HL-60 (cell line): ENCODE data around the gene PTPRD.

ENCODE experiments used
- GABPA ChIP-seq: IDR thresholded peaks from 2 replicates; pipeline ENCODE4 v1.6.1; 2012; ENCODE audit warnings: low read depth
- POLR2AphosphoS5 ChIP-seq: IDR thresholded peaks from 2 replicates; pipeline ENCODE4 v1.6.1; 2012; ENCODE audit warnings: low read depth
- SPI1 ChIP-seq: IDR thresholded peaks from 2 replicates; pipeline ENCODE4 v1.6.1; 2012; ENCODE audit warnings: low read depth, mild to moderate bottlenecking, borderline replicate concordance
- TF ChIP-seq, protein P1 (sequence below): IDR thresholded peaks from one replicate; pipeline ENCODE4 v1.5.1; 2011; ENCODE audit warnings: low read length, control low read depth, inconsistent platforms; ENCODE audit not compliant: insufficient read depth
- TF ChIP-seq, protein P2 (sequence below): IDR thresholded peaks from 2 replicates; pipeline ENCODE4 v1.6.1; 2012; ENCODE audit warnings: low read depth; ENCODE audit not compliant: insufficient replicate concordance

DNA sequence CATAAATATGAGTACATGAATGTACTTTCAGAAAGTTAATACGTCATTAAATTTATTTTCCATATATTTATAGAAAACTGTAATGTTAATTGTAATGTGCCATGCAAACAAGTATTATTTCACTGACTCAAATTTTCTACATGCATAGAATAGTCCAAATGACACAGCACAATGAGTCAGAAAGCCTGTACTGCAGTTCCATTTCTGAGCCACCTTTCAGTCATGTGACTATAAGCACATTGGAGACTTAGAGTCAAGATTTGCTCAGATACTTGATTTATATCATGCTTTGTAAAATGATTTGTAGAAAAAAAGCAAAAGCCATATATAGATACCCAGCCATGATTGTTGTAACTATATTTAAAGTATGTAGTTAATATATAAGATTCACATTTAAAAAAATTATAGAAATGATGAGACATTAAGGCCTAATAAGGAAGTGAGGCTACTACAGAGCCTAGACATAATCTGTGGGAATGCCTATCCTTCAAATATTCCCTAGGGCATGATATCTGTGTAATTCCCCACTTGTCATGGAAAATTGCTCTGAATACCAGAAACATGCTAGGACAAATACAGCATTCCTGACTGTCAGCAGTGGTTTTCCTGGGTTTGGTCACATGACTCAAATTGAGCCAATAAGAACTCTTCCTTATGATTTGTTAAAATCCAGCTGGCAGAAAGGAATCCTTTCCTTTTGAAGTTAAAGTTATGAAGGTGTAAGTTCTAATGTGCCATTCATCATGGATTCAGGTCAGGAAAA is 50.0 kb downstream of the PTPRD start:
- TF ChIP-seq, protein P1, sequence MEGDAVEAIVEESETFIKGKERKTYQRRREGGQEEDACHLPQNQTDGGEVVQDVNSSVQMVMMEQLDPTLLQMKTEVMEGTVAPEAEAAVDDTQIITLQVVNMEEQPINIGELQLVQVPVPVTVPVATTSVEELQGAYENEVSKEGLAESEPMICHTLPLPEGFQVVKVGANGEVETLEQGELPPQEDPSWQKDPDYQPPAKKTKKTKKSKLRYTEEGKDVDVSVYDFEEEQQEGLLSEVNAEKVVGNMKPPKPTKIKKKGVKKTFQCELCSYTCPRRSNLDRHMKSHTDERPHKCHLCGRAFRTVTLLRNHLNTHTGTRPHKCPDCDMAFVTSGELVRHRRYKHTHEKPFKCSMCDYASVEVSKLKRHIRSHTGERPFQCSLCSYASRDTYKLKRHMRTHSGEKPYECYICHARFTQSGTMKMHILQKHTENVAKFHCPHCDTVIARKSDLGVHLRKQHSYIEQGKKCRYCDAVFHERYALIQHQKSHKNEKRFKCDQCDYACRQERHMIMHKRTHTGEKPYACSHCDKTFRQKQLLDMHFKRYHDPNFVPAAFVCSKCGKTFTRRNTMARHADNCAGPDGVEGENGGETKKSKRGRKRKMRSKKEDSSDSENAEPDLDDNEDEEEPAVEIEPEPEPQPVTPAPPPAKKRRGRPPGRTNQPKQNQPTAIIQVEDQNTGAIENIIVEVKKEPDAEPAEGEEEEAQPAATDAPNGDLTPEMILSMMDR, result no peak
- TF ChIP-seq, protein P2, sequence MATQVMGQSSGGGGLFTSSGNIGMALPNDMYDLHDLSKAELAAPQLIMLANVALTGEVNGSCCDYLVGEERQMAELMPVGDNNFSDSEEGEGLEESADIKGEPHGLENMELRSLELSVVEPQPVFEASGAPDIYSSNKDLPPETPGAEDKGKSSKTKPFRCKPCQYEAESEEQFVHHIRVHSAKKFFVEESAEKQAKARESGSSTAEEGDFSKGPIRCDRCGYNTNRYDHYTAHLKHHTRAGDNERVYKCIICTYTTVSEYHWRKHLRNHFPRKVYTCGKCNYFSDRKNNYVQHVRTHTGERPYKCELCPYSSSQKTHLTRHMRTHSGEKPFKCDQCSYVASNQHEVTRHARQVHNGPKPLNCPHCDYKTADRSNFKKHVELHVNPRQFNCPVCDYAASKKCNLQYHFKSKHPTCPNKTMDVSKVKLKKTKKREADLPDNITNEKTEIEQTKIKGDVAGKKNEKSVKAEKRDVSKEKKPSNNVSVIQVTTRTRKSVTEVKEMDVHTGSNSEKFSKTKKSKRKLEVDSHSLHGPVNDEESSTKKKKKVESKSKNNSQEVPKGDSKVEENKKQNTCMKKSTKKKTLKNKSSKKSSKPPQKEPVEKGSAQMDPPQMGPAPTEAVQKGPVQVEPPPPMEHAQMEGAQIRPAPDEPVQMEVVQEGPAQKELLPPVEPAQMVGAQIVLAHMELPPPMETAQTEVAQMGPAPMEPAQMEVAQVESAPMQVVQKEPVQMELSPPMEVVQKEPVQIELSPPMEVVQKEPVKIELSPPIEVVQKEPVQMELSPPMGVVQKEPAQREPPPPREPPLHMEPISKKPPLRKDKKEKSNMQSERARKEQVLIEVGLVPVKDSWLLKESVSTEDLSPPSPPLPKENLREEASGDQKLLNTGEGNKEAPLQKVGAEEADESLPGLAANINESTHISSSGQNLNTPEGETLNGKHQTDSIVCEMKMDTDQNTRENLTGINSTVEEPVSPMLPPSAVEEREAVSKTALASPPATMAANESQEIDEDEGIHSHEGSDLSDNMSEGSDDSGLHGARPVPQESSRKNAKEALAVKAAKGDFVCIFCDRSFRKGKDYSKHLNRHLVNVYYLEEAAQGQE, result no peak
- no peak for TF ChIP-seq POLR2AphosphoS5
- TF ChIP-seq GABPA, result no peak
- TF ChIP-seq SPI1, result no peak
